ENCODE data around the gene DCDC1.

The DCDC1 gene

GRCh38 chr11:30852091-30852490 lies 517.4 kb downstream of the DCDC1 start:
- DNase-seq (ENCODE audit: low spot score) = no peak

GRCh38 chr11:30837252-30837651 lies 532.3 kb downstream of the DCDC1 start:
- DNase-seq (ENCODE audit: low spot score) = no peak

DNA sequence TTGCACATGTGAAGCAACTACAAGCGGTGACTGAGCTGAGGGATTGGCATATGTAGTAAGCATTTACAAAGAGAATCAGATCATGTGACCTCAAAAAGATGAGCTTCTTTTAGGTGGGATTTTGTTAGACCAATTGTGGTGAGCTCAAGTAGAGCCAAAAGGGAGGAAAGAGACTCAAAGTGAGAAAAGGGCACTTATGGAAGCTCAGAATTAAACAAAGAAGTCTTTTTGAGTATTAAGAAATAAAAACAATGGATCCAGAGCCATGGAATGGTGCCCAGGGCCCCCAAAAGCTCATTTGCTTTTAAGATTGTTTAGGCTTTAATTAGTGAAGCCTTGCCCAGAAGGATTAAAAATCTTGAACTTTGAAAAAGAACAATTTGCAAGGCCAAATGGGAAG lies 536.7 kb downstream of the DCDC1 start:
- DNase-seq (ENCODE audit: low spot score) = no peak

- DNase-seq (ENCODE audit: low spot score) = no peak
Measured at GRCh38 chr11:30830681-30831080, 538.9 kb downstream of the DCDC1 start.

- DNase-seq (ENCODE audit: low spot score) = no peak
Measured at GRCh38 chr11:30826911-30827310, 542.6 kb downstream of the DCDC1 start.

- DNase-seq (ENCODE audit: low spot score) = no peak
Measured at GRCh38 chr11:30825723-30826122, 543.8 kb downstream of the DCDC1 start.

DNA sequence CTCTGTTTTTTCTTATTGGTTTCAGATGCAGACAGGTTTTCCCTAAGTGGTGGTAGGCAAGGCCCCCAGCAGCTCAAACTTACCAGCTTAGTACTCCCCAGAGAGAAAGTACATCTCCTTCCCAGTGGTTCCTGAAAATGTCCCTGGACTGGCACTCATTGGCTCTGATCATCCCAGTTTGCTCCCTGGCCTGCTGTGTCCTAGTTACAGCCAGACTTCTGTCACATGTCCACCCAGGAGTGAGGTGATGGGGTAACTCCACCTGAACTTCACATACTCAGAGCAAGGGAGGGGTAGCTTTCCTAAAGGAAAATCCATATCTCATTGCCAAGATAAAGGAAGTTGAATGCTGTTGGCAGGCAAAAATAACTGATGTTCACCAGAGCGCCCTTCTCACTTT lies 546.4 kb downstream of the DCDC1 start:
- DNase-seq (ENCODE audit: low spot score) = no peak

DNA sequence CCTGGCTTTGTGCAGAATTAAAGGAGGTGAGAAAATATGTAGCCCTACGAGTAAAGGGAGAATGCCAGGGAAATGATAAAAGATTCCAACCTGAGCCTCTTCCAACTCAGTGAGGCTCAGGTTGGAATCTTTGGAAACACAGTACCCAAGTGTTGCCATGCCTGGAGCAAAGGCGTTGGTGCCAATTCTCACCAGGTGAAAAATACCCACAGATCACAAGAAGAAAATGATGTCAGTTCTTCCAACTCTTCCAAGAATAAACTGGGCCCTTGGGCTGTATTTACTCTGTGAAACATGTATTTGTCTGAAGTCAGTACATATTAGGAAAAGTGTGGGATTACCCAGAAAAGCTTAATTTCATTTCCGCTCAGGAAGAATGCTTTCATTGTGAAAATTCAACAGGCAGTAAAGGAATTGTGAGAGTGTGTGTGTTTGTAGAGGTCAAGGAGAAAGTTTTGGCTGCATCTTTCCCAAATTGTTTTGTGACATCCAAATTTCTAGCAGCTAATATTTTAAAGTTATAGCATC lies 548.0 kb downstream of the DCDC1 start:
- DNase-seq (ENCODE audit: low spot score) = no peak

DNA sequence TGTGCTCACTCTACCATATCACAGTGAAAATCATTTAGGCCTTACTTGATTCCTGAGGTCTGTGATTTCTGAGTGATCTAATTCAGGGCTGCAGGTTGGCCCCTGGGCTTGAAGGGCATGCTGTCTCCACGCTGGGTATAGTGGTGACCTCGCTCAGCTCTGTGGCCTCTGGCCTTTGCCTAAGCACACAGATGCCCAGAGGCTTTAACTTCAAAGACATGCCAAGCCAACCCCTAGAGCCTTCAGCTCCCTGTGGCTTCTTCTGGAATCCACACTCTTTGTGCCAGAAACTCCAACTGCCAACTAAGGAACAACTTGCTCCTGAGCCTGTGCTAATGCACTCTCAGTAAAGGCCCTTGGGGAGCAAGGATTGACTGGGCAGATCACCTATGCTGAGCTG lies 550.8 kb downstream of the DCDC1 start:
- DNase-seq (ENCODE audit: low spot score) = no peak

- no peak for DNase-seq (ENCODE audit: low spot score)
Measured at GRCh38 chr11:30816959-30817880, 552.3 kb downstream of the DCDC1 start.

DNA sequence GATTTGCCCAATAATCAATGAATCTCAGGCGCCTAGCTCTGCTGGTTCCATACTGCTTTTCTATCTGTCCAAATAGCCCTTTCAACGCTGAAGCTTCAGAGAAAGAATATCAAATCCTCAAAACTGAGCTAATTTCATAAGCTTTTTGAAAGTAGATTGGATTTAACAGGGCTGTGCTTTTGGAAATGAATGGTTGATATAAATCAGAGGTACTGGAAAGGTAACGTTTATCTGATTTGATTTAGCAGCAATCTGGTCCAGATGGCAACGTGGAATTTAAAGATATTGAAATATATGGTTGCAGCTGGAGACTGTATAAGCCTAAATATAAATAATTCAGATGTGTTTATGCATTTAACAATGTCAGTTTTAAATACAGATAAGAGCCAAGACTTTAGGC lies 553.9 kb downstream of the DCDC1 start:
- DNase-seq (ENCODE audit: low spot score) = no peak

- DNase-seq (ENCODE audit: low spot score) = no peak
Measured at GRCh38 chr11:30814737-30815136, 554.8 kb downstream of the DCDC1 start.
